Measurements from ENCODE around the gene KCTD16.

The KCTD16 gene

GRCh38 chr5:144315026-144315425 is 144.4 kb downstream of the KCTD16 start:
- no peak for DNase-seq (ENCODE audit: low read depth)
- H3K4me3 ChIP-seq (ENCODE audit: low read length): no peak overlapping the region
- no peak for TF ChIP-seq CTCF (conservative IDR thresholded peaks at IDR 0.05; ENCODE audit: low read depth, low read length)

- no peak for DNase-seq (ENCODE audit: low read depth)
- no peak overlapping the region for H3K4me3 ChIP-seq (ENCODE audit: low read length)
- TF ChIP-seq CTCF (conservative IDR thresholded peaks at IDR 0.05; ENCODE audit: low read depth, low read length): no peak
Observed at GRCh38 chr5:144315994-144316634, 145.4 kb downstream of the KCTD16 start.

- no peak overlapping the region for H3K4me3 ChIP-seq (ENCODE audit: low read length)
Observed at GRCh38 chr5:144318011-144318410, 147.3 kb downstream of the KCTD16 start.

GRCh38 chr5:144318460-144318859 is 147.8 kb downstream of the KCTD16 start:
- DNase-seq (ENCODE audit: low read depth): no peak

More at GRCh38 chr5:144318011-144318410, 147.3 kb downstream of the KCTD16 start:
- no peak for DNase-seq (ENCODE audit: low read depth)
- no peak for TF ChIP-seq CTCF (conservative IDR thresholded peaks at IDR 0.05; ENCODE audit: low read depth, low read length)

GRCh38 chr5:144323181-144323580 is 152.5 kb downstream of the KCTD16 start:
- H3K4me3 ChIP-seq (ENCODE audit: low read length): no peak overlapping the region
- DNase-seq (ENCODE audit: low read depth): no peak
- TF ChIP-seq CTCF (conservative IDR thresholded peaks at IDR 0.05; ENCODE audit: low read depth, low read length): no peak

More at GRCh38 chr5:144318460-144318859, 147.8 kb downstream of the KCTD16 start:
- no peak for TF ChIP-seq CTCF (conservative IDR thresholded peaks at IDR 0.05; ENCODE audit: low read depth, low read length)
- no peak overlapping the region for H3K4me3 ChIP-seq (ENCODE audit: low read length)

GRCh38 chr5:144325532-144325931 is 154.9 kb downstream of the KCTD16 start:
- no peak overlapping the region for H3K4me3 ChIP-seq (ENCODE audit: low read length)
- no peak for DNase-seq (ENCODE audit: low read depth)
- TF ChIP-seq CTCF (conservative IDR thresholded peaks at IDR 0.05; ENCODE audit: low read depth, low read length): no peak

GRCh38 chr5:144328494-144328893 is 157.8 kb downstream of the KCTD16 start:
- no peak overlapping the region for H3K4me3 ChIP-seq (ENCODE audit: low read length)
- DNase-seq (ENCODE audit: low read depth): no peak
- TF ChIP-seq CTCF (conservative IDR thresholded peaks at IDR 0.05; ENCODE audit: low read depth, low read length): no peak
